DND-41 (cell line): ENCODE results near the gene ARHGAP18.

Experiments used
- EZH2 ChIP-seq: IDR thresholded peaks from 3 replicates; pipeline ENCODE4 v1.6.1; 2012; ENCODE audit warnings: borderline replicate concordance, low read depth, mild to moderate bottlenecking, moderate library complexity, low read length, inconsistent platforms; ENCODE audit not compliant: severe bottlenecking
- TF ChIP-seq, protein P1 (sequence below): IDR thresholded peaks from 2 replicates; pipeline ENCODE4 v1.5.1; 2012; ENCODE audit warnings: borderline replicate concordance, low read length, moderate library complexity, mild to moderate bottlenecking; ENCODE audit not compliant: poor library complexity, severe bottlenecking; ENCODE audit errors: extremely low read depth

DNA sequence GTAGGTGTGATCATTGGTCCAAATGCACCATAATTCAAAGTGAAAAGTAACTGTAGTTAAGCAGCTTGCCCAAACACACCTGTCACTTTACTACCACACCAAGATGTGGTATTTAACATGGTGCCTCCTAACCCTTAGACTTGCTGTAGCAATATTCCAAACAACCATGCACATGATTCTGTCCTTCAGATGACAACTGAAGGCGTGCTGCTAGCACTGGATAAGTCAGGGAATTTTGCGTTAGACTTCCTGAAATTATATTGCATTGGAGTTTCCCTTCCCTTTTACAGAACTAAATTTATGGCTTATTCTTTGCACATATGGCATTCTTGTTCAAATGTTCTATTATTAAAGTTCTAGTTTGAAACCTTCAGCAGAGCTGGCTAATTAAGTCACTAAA, 106.2 kb downstream of the ARHGAP18 start:
- TF ChIP-seq, protein P1, sequence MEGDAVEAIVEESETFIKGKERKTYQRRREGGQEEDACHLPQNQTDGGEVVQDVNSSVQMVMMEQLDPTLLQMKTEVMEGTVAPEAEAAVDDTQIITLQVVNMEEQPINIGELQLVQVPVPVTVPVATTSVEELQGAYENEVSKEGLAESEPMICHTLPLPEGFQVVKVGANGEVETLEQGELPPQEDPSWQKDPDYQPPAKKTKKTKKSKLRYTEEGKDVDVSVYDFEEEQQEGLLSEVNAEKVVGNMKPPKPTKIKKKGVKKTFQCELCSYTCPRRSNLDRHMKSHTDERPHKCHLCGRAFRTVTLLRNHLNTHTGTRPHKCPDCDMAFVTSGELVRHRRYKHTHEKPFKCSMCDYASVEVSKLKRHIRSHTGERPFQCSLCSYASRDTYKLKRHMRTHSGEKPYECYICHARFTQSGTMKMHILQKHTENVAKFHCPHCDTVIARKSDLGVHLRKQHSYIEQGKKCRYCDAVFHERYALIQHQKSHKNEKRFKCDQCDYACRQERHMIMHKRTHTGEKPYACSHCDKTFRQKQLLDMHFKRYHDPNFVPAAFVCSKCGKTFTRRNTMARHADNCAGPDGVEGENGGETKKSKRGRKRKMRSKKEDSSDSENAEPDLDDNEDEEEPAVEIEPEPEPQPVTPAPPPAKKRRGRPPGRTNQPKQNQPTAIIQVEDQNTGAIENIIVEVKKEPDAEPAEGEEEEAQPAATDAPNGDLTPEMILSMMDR = no peak
- TF ChIP-seq EZH2 = no peak
